ENCODE results near the gene GASK1A. TPM values are rescaled to one million over a fixed set of nuclear protein-coding genes. Genes with fewer than 3 reads are reported as not detected.

Gene GASK1A
- total RNA-seq, 2 donors from 2014 or later, result 4.0 to 5.3 TPM

DNA sequence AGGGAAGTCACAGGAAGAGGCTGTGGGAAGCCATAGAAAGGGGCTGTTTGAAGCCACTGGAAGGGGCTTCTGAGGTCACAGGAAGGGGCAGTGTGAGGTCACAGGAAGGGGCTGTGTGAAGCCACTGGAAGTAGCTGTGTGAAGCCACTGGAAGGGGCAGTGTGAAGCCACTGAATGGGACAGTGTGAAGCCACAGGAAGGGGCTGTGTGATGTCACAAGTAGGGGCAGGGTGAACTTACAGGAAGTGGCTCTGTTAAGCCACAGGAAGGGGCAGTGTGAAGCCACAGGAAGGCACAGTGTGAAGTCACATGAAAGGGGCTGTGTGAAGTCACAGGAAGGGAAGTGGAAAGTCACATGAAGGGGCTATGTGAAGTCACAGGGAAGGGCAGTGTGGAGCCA lies 33.1 kb downstream of the GASK1A start:
- no peak for TF ChIP-seq CTCF (conservative IDR thresholded peaks at IDR 0.05)
- no peaks in the 10 kb centered on the region for H3K27me3 ChIP-seq (ENCODE audit: control insufficient read depth, insufficient read depth, low read length, poor library complexity, severe bottlenecking)
- no peak overlapping the region for H3K27ac Mint-ChIP-seq
- H3K36me3 Mint-ChIP-seq (ENCODE audit: low read depth), result no peaks in the 10 kb centered on the region
- no peaks in the 10 kb centered on the region for H3K36me3 ChIP-seq (ENCODE audit: control insufficient read depth, insufficient read depth, low read length)
- H3K27ac ChIP-seq (ENCODE audit: low read depth, low read length), result no peak overlapping the region
- no peaks in the 10 kb centered on the region for H3K27me3 Mint-ChIP-seq (ENCODE audit: insufficient read depth)
- H3K4me1 ChIP-seq (ENCODE audit: control insufficient read depth, insufficient read depth, low read length), result no peaks in the 10 kb centered on the region
- no peak overlapping the region for H3K4me3 ChIP-seq (ENCODE audit: low read length)
- peaks cover 2% of the 10 kb centered on the region for H3K4me1 Mint-ChIP-seq
- H3K9me3 Mint-ChIP-seq, result no peaks in the 10 kb centered on the region
- DNase-seq, result no peak
- no peak overlapping the region for H3K9ac ChIP-seq (ENCODE audit: extremely low read depth, low read length, poor library complexity, severe bottlenecking)
- H3K4me3 Mint-ChIP-seq, result no peak overlapping the region
- no peaks in the 10 kb centered on the region for H3K9me3 ChIP-seq (ENCODE audit: control insufficient read depth, low read length)

GRCh38 chr3:43013256-43013655 lies 34.1 kb downstream of the GASK1A start:
- no peaks in the 10 kb centered on the region for H3K4me1 ChIP-seq (ENCODE audit: control insufficient read depth, insufficient read depth, low read length)
- H3K27me3 ChIP-seq (ENCODE audit: control insufficient read depth, insufficient read depth, low read length, poor library complexity, severe bottlenecking), result no peaks in the 10 kb centered on the region
- 57 to 86% methylated on average over 1 to 2 of the region's 2 CpGs for WGBS, 2 experiments (ENCODE audit: insufficient coverage in 1 of 2, insufficient read length in 1 of 2)
- H3K4me3 ChIP-seq (ENCODE audit: low read length), result no peak overlapping the region
- Mint-ChIP-seq H3K9me3 (no peaks in the 10 kb centered on the region), H3K4me3 (no peak overlapping the region), H3K36me3 (ENCODE audit: low read depth) (no peaks in the 10 kb centered on the region), H3K4me1 (no peaks in the 10 kb centered on the region), H3K27me3 (ENCODE audit: insufficient read depth) (no peaks in the 10 kb centered on the region), H3K27ac (no peak overlapping the region)
- H3K9me3 ChIP-seq (ENCODE audit: control insufficient read depth, low read length), result no peaks in the 10 kb centered on the region
- no peak overlapping the region for H3K27ac ChIP-seq (ENCODE audit: low read depth, low read length)
- no peaks in the 10 kb centered on the region for H3K36me3 ChIP-seq (ENCODE audit: control insufficient read depth, insufficient read depth, low read length)
- DNase-seq, result no peak
- H3K9ac ChIP-seq (ENCODE audit: extremely low read depth, low read length, poor library complexity, severe bottlenecking), result no peak overlapping the region
- TF ChIP-seq CTCF (conservative IDR thresholded peaks at IDR 0.05), result no peak

DNA sequence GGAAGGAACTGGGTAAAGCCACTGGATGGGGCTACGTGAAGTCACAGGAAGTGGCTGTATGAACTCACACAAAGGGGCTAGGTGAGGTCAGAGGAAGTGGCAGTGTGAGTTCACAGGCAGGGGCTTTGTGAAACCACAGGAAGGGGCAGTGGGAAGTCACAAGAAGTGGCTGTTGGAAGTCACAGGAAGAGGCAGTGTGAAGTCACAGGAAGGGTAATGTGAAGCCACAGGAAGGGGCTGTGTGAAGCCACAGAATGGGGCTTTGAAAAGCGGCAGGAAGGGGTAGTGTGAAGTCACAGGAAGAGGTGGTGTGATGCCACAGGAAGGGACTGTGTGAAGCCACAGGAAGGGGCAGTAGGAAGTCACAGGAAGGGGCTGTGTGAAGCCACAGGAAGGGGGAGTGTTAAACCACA lies 34.6 kb downstream of the GASK1A start:
- H3K27me3 Mint-ChIP-seq (ENCODE audit: insufficient read depth), result no peaks in the 10 kb centered on the region
- no peak for TF ChIP-seq CTCF (conservative IDR thresholded peaks at IDR 0.05)
- H3K4me3 Mint-ChIP-seq, result no peak overlapping the region
- WGBS, 2 experiments (ENCODE audit: insufficient coverage in 1 of 2, insufficient read length in 1 of 2), result 90% methylated on average over 2 of the region's 2 CpGs; no CpG with 5 or more reads in 1 of the 2 experiments
- Histone ChIP-seq H3K9me3 (ENCODE audit: control insufficient read depth, low read length) (no peaks in the 10 kb centered on the region), H3K27me3 (ENCODE audit: control insufficient read depth, insufficient read depth, low read length, poor library complexity, severe bottlenecking) (no peaks in the 10 kb centered on the region), H3K36me3 (ENCODE audit: control insufficient read depth, insufficient read depth, low read length) (no peaks in the 10 kb centered on the region), H3K9ac (ENCODE audit: extremely low read depth, low read length, poor library complexity, severe bottlenecking) (no peak overlapping the region), H3K27ac (ENCODE audit: low read depth, low read length) (no peak overlapping the region), H3K4me1 (ENCODE audit: control insufficient read depth, insufficient read depth, low read length) (no peaks in the 10 kb centered on the region), H3K4me3 (ENCODE audit: low read length) (no peak overlapping the region)
- DNase-seq, result no peak
- H3K27ac Mint-ChIP-seq, result no peak overlapping the region
- no peaks in the 10 kb centered on the region for H3K9me3 Mint-ChIP-seq
- no peaks in the 10 kb centered on the region for H3K4me1 Mint-ChIP-seq
- H3K36me3 Mint-ChIP-seq (ENCODE audit: low read depth), result no peaks in the 10 kb centered on the region

All from endodermal cell (in vitro differentiated cells).